Caki2 (cell line): ENCODE results near the gene TMEM126A. TPM values are rescaled to one million over a fixed set of nuclear protein-coding genes. Genes with fewer than 3 reads are reported as not detected.
A peak's percentile ranks its signal among the peaks of the same experiment; 100 is the strongest.
"Not testable (repeated sequence)": the region's sequence is repeated elsewhere in the genome, so short reads cannot be mapped to it uniquely, and the experiment has no call there.

ENCODE experiments used
- DNase-seq: peaks from one replicate; pipeline ENCODE4 v3.0.0-alpha.2; 2015; ENCODE audit warnings: low read depth
- in situ Hi-C: cut with HindIII; loops from 2 replicates; pipeline ENCODE4 v1.10.0; 2016; ENCODE audit warnings: low sequenced_read_pairs, low pct_unique_long_range_greater_than_20kb, mixed read lengths
- total RNA-seq: library from RNA; depleted of rRNA; stranded (reverse); fragments of >200 nt; shearing (Covaris generic); gene quantifications from 2 replicates; pipeline ENCODE4 v1.2.3, GENCODE V29; 2014; ENCODE audit warnings: low replicate concordance

TMEM126A gene
- total RNA-seq, 1 experiment from 2014 or later: 30.6 TPM

DNA sequence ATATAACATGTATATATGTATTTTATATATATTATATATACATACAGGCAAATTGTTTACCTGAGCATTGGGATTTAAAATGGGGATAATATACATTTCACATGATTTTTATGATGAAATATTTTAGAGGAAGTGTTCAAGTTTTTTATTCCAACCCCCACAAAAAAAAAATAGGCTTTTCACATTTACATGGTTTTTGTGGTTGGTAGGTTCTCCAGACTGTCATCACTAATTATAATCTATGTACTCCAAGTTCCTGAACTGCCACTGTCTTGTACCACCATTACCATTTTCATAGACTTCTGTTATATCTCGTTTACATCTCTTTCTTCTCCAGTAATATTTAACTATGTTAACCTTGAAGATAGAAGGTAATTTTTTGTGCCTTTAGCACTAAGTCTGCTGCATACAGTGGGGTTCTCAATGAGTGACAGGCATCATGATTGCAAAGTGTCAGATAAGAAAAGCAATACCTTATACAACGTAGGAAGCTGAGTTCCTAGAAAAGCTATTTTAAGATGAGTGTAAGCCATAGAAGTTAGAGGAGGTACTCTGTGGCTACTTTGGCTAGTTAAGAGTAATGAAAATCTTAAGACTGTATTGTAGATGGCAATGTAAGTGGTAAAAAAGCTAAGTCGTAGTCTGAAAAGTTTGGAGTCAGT, 5.2 kb downstream of the TMEM126A start:
- DNase-seq: no peak
- in situ Hi-C loops: no loop called here

DNA sequence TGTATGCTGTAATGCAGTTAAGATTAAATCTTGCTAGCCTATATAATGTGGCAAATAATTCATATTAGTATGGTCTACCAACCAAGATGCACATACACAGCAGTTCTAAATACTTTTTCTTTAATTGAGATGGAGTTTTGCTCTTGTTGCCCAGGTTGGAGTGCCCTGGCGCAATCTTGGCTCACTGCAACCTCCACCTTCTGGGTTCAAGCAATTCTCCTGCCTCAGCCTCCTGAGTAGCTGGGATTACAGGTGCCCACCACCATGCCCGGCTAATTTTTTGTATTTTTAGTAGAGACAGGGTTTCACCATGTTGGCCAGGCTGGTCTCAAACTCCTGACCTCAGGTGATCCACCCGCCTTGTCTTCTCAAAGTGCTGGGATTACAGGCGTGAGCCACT, 6.6 kb downstream of the TMEM126A start:
- in situ Hi-C loops, DNase-seq: not testable (repeated sequence)

DNA sequence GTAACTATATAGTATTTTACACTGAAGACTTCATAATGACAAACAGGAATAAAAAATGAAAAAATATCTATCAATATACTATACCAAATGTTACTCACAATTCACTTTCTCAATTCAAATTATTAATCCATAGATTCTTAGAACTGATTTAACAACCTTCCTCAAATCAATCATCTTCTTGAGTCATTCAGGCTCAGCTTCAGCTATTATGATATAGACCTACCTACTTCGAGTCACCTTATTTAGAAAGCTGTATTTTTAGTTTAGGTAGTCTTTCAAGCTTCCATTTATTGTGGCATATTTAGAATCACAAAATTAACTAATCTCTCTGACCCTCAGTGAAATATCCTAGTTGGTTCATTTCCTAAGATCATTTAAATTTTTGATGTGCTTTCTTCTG, 9.0 kb downstream of the TMEM126A start:
- DNase-seq: no peak
- in situ Hi-C loops: no loop called here

DNA sequence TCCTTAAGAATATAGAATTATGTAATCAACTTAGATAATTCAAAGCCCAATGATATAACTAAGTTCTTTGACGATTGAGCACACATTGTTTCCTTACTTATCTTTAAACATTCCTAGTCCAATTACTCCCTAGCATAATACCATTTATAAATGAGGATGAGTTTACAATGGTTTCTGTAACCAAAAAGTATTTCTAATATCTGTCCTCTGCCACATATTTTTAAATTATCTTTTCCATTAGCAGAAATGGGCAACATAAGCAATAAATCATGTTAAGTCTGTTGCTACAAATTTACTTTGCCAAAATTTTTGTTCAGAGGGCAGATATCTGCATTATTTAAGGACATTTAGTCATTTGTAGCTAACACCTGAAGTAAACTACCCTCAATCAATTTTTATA, 10.4 kb downstream of the TMEM126A start:
- DNase-seq: no peak
- in situ Hi-C loops: no loop called here

DNA sequence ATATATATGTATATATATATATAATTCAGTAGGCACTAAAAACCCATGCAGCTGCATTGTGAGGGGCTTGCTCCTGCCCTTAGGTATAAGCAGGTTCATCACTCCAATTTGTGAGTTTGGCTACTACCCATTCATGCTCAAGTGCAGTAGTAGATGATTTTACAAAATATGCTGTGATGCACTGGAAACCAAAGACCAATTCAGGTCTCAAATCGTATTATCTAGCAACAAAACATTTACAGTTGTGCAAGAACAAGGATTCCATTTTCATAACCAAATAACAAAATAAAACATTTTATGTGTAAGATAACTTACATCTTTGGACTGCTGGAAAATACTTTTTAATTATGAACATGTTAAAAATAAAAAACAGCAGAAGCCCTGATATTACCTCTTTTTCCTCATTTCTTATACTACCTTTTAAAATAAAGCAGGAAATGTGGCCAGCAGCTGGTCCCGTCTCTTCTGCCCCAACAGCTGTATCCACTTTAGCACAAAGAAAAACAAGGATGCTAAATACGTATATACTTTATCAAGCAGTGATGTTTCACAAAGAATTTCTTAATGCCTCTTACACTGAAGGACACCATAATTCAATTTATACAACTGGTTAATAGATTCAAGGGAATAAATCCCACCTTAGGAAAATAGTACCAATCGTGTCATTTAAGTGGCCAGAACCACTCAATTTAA, 14.4 kb downstream of the TMEM126A start:
- in situ Hi-C loops: no loop called here

DNA sequence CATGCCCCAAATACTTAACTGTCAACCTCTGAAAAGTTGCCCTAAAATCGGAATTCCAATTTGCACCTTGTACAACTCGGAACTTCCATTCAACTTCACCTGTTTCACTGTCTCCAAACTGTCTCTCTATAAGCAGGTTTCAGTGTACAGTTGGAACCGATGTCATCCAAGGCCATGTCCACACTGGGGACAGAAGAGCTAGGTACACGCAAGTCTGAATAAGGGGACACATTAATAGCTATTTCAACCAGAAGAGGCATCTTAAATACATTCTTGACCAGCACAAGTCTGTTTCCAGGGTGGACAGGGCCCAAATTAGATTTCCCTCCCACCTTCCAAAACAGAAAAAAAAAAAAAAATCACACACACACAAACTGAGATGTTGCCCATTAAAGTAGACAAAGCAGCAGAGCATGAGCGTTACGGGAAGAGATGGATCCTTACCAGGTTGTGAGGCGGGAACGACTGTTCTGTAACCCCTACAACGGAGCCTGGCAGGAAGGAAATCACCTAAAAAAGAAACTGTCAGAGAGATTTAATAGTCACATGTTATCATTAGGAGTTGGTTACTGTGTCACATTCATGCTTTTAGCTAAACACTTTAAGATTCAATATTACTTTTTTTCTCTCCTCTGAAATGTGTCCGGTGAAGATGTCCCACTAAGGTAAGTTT, 15.4 kb downstream of the TMEM126A start:
- in situ Hi-C loops: no loop called here
- DNase-seq: peak; percentile 6

More for the DNA sequence above, 14.4 kb downstream of the TMEM126A start:
- no peak for DNase-seq

DNA sequence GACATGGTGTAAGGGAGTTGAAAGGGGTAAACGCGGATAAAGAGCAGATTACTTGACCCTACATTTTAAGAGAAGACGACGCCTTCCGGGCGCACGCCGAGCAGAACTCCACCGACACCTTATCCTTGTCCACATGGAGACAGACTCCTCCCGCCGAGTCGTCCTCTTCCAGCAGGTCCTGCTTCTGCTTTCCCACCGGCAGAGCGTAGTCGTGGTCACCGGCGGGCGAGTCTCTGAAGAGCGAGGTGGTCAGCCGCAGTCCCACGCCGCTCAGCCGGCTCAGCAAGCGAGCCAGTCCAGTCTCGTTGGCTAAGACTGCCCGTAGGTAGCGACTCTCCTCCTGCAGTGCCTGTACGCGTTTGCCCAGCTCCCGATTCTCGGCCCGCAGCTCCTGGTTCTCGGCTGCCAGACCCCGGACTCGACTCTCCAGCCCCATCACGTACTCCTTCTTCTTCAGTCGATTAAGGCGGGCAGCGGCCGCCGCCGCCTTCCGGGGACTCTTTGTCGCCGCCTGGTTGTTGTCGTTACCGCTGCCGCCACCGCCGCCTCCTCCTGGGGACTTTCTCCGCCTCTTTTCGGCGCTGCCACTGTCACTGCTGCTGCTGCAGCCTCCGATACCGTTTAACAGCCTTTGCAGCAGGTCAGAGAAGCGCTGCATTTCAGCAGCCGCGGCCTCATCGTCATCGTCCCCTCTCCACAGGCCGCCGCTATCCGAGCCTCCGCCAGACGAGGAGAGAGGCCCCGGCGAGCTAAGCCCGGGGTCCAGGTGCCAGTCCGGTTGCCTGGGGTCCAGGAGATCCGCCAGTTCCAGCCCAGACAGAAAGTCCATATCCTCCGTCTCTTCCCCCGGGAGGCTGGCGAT, 16.2 kb downstream of the TMEM126A start:
- peak; percentile 75 for DNase-seq

DNA sequence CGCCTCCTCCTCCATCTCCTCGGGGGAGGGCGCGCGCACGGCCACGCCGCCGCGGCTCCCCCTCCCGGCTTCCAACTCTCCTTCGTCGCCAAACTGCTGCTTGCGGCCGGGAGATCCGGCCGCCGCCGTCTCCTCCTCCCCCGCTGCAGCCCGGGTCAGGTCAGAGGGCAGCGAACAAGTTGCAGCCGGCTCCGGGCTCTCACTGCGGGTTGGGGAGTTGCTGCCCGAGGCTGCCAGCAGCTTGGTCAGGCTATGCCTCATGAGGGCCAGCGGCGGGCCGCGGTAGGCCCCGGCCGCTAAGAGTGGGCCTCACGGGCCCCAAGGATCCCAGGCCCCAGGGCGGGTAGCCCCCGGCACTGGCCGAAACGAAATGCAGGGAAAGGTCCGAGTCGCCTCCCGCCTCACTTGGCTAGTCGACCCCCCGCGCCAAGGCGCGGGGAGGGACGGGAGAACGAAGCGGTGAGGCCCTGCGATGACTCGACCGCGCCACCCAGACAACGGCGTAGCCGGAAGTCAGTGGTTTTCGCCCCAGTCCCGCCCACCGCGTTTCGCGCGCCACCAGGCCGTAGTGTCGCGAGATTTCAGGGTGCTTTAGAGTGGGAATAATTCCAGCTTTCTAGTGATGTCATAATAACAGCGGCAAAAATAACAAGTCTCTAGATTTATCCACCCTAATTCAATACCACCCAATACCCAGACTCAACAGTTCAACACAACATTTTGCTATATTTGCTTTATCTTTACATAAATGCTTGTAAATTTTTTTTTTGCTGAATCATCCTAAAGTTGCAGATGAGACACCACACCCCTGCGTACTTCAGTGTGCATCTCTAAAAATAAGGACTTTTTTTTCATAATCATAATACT, 17.1 kb downstream of the TMEM126A start, which contains the start of gene CREBZF:
Gene CREBZF (minus strand): TSS at position 515 of the 867 bp plus-strand sequence. CDS start 254 bp downstream, at position 261.
- in situ Hi-C loops: no loop called here
- DNase-seq: peak; percentile 85

More for the DNA sequence above, 16.2 kb downstream of the TMEM126A start:
- in situ Hi-C loops: no loop called here

DNA sequence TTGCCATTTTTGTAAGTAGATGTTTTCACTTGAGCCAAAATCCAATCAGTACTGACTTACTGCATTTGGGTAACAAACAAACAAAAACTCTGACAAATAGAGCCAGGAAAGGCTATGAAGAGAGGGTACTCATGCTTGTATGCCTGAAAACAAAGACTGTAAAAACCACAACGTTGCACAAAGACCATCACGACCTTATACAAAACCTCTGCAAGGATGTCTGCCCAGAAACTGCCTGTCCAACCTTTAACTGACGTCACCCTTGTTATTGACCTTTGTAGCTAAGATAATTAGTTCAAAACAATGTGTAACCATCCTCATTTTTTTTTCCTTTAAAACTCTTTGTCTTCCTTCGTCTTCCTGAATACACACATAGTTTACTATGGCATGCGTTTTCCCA, 18.0 kb downstream of the TMEM126A start:
- peak; percentile 19 for DNase-seq
- in situ Hi-C loops: no loop called here

DNA sequence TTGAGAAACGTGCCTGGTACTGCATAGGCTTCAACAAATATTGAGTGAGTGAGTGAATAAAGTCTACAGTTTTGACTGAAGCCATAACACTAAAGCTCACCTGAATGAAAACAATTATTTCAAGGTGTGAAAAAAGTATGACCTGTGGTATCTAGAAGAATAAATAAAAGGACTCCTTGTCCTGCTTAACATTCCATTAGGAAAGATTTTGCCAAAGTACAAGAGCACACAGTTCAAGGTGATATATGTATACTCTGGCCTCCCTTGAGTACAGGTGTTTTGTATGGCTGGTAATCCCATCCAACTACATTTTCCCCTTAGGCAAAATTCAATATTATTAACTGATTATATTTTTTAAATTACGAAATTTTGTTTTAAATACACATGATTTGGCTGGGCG, 18.9 kb downstream of the TMEM126A start:
- in situ Hi-C loops: no loop called here
- DNase-seq: no peak

DNA sequence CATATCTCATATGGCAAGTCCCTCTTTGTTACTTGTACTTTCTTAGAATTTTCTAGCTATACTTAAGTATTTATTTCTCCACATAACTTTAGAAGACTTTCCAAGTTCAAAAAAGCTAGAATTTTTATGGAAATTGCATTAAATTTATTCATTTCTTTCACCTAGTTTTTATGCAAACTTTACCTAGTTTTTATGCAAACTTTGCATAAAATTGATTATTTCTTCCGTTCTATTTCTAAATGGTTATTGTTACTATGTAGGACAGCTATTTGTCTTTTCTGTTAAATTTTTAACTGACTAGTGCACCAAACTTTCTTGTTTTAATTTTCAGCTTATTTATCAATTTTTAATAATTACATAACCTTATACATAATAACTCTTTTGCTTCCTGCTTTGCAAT, 20.4 kb downstream of the TMEM126A start:
- in situ Hi-C loops: no loop called here
- no peak for DNase-seq

DNA sequence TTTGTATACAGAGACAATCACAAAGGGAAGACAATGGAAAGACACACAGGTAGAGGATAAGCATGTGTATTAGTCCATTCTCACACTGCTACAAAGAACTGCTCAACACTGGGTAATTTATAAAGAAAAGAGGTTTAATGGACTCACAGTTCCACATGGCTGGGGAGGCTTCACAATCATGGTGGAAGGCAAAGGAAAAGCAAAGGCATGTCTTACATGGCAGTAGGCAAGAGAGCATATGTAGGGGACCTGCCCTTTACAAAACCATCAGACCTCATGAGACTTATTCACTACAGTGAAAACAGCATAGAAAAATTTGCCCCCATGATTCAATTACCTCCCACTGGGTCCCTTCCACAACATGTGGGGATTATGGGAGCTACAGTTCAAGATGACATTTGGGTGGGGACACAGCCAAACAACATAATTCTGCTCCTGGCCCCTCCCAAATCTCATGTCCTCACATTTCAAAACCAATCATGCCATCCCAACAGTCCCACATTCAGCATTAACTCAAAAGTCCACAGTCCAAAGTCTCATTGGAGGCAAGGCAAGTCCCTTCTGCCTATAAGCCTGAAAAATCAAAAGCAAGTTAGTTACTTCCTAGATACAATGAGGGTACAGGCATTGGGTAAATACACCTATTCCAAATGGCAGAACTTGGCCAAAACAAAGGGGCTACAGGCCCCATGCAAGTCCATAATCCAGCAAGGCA, 23.3 kb downstream of the TMEM126A start:
- DNase-seq, in situ Hi-C loops: not testable (repeated sequence)

DNA sequence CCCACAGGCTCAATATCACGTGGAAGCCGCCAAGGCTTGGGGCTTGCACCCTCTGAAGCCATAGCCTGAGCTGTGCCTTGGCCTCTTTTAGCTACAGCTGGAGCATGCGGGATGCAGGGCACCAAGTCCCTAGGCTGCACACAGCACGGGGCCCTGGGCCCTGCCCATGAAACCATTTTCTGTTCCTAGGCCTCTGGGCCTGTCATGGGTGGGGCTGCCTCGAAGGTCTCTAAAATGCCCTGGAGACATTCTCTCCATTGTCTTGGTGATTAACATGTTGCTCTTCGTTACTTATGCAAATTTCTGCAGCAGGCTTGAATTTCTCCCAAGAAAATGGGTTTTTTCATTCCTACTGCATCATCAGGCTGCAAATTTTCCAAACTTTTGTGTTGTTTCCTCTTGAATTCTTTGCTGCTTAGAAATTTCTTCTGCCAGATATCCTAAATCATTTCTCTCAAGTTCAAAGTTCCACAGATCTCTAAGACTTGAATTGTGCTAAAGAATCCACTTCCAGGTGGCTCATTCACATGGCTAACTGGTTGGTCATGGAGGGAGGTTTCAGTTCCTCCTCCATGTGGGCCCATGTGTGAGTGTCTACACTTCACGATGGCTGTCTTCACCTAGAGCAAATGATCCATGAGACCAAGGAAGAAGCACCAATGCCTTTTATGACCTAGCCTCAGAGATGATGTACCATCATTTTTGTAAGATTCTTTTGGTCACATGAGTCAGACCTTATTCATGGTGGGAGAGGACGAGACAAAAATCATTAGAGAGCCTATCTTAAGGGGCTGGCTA, 24.5 kb downstream of the TMEM126A start:
- DNase-seq: no peak
- in situ Hi-C loops: no loop called here

DNA sequence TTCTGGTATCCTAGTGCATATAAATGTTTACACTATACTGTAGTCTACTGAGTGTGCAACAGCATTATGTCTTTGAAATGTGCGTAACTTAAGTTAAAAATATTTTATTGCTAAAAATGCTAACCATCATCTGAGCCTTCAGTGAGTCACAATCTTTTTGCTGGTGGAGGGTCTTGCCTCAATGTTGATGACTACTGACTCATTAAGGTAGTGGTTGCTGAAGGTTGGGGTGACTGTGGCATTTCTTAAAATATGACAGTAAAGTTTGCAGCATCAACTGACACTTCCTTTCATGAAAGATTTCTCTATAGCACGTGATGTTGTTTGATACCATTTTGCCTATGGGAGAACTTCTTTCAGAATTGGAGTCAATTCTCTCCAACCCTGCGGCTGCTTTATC, 25.6 kb downstream of the TMEM126A start:
- in situ Hi-C loops: no loop called here
- no peak for DNase-seq

DNA sequence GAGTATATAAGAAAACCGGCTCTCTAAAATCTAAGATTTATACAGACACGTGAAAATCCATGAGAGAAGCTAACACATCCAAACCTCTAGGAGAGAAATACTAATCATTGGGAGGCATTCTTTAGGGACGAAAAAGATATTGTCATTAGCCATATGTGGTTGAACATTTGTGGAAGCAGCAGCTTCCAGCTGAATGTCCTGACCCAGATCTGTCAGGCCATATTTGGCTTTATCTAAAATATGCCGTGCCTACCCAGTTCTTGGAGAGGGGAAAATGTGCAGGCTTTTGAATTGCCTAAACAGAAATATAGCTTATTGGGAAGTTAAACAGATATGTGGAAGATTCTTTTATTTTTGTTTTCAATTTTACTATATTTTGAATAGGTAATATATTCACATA, 31.8 kb downstream of the TMEM126A start:
- in situ Hi-C loops: no loop called here
- no peak for DNase-seq

DNA sequence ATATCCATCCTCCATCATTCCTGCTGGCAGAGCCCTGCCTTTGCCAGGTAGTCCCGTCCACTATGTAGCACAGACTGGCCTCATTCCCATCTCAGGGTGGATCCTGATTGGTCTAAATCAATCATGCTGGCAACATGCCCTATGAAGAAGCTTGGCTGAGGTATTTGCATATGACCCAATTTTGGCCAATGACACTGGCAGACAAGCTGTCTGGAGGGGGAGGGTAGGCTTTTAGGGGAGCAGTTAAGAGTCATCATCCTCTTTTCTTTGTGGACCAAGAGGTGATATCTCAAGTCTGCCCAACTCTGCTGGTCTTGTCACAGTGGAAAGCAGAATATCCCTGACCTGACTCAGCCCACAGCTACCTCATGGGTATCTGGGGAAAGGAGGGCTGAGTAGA, 33.1 kb downstream of the TMEM126A start:
- in situ Hi-C loops: no loop called here
- peak; percentile 18 for DNase-seq
